ENCODE measurements around the gene MPL.

MPL gene

DNA sequence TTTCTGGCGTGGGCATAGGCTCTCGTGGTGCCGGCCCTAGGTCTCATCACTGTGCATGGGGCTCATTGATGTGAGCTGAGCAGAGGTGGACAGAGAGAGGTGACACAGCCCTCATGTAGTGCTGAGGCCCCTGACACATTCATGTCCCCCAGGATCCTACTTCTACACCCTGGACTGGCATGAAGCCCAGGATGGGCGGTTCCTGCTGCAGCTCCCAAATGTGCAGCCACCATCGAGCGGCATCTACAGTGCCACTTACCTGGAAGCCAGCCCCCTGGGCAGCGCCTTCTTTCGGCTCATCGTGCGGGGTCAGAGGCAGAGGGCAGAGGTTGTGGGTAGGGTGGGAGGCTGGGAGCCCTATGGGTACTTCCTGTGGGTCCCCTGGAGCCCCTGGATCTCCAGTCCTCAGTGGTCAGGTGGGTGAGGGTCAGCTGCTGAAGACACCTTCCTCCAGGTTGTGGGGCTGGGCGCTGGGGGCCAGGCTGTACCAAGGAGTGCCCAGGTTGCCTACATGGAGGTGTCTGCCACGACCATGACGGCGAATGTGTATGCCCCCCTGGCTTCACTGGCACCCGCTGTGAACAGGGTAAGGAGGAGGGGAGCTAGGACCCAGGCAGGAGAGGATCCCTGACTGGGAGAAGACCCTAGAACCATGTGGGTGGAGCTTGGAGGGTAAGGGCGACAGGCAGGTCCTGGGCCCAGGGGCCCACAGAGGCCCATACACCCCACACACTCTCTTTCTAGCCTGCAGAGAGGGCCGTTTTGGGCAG, 30.7 kb upstream of the MPL start:
- DNase-seq (ENCODE audit: low spot score) = no peak

DNA sequence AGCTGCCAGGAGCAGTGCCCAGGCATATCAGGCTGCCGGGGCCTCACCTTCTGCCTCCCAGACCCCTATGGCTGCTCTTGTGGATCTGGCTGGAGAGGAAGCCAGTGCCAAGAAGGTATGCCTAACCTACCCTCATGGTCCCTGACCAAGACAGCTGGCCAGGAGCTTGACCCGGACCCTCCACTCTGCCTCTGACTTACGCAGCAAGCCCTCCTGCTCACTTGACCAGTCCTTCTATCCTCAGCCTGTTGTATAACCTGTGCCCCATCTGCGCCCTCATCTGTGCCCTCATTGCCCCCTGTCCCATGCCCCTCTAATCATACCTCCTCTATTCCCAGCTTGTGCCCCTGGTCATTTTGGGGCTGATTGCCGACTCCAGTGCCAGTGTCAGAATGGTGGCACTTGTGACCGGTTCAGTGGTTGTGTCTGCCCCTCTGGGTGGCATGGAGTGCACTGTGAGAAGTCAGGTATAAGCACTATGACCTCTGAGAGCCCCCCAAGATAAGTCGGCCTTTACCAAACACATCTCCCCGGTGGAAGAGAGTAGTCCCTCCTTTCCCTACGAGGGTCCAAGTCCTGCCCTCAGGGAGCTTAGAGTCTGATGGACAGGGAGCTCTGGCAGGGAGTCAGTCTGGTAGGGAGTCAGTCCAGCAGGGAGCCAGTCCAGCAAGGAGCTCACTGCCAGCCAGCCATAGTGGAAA, 30.0 kb upstream of the MPL start:
- no peak for DNase-seq (ENCODE audit: low spot score)

- DNase-seq (ENCODE audit: low spot score) = no peak
These were observed 28.8 kb upstream of the MPL start for GRCh38 chr1:43308635-43309404.

DNA sequence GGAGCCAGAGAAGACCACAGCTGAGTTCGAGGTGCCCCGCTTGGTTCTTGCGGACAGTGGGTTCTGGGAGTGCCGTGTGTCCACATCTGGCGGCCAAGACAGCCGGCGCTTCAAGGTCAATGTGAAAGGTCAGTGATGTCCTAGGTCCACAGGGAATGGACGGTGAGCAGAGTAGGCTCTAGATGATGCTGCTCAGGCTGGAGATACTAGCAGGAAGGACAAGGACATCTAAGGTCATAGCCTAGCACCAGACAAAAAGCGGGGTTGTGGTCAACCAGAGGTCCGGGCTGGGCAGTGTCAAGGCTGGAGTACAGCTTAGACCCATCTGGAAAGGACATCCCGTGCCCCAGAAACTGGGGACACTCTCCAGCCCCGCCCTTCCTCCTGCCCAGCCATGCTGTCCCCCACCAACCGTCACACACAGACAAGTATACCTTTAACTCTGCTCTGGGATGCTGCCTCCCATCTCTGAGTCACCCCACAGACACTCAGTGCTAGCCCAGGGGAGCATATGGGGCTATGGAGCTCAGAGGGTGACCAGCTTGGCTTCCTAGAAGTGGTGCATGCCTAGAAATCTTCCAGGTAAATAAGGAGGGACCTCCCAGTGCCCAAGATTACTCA, 28.1 kb upstream of the MPL start:
- no peak for DNase-seq (ENCODE audit: low spot score)

DNA sequence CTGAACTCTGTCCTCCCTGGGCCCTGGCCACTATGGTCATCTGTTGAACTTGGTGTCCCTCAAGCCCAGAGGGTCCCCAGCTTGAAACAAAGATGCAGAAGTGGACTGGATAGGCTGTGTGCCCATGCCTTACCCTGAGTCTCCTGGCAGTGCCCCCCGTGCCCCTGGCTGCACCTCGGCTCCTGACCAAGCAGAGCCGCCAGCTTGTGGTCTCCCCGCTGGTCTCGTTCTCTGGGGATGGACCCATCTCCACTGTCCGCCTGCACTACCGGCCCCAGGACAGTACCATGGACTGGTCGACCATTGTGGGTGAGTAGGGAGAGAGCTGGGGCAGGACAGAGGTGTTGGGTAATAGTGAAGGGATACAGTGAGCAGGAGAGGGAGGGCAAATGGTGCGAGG, 26.1 kb upstream of the MPL start:
- no peak for DNase-seq (ENCODE audit: low spot score)

DNA sequence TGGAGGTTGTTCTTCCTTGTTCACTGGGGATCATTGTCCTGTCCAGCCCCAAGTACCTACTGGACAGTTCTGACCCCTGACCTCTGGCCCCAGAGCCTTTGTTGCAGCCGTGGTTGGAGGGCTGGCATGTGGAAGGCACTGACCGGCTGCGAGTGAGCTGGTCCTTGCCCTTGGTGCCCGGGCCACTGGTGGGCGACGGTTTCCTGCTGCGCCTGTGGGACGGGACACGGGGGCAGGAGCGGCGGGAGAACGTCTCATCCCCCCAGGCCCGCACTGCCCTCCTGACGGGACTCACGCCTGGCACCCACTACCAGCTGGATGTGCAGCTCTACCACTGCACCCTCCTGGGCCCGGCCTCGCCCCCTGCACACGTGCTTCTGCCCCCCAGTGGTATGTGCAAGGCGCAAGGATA, 25.4 kb upstream of the MPL start:
- DNase-seq (ENCODE audit: low spot score) = no peak

GRCh38 chr1:43312663-43313515, 24.7 kb upstream of the MPL start:
- no peak for DNase-seq (ENCODE audit: low spot score)

DNA sequence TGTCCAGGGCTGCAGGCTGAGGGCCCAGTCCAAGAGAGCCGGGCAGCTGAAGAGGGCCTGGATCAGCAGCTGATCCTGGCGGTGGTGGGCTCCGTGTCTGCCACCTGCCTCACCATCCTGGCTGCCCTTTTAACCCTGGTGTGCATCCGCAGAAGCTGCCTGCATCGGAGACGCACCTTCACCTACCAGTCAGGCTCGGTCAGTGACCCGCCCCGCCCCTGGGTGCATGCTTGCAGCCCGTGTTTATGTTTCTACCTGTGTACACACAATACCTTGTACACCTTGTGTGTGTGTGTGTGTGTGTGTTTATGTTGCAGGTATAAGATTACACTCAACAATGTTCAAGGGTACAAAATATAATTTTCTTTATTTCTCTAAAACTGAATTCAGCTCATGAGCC, 23.8 kb upstream of the MPL start:
- DNase-seq (ENCODE audit: low spot score) = no peak

DNA sequence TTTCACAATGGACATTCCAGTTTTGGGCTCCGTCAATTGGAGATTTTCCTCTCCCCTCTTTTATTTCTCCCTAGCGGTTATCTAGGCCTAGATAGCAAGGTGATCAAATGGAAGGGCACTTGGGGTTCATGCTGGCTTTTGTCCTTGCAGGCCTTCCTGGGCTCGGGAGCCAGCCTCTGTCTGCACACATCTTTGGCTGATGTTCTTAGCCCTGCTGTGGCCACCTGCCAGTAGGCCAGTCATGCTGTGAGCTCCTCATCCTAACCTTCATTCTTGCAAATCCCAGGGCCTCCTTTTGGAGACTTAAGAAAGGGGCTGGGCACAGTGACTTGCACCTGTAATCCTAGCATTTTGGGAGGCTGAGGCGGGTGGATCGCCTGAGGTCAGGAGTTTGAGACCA, 23.4 kb upstream of the MPL start:
- no peak for DNase-seq (ENCODE audit: low spot score)

DNA sequence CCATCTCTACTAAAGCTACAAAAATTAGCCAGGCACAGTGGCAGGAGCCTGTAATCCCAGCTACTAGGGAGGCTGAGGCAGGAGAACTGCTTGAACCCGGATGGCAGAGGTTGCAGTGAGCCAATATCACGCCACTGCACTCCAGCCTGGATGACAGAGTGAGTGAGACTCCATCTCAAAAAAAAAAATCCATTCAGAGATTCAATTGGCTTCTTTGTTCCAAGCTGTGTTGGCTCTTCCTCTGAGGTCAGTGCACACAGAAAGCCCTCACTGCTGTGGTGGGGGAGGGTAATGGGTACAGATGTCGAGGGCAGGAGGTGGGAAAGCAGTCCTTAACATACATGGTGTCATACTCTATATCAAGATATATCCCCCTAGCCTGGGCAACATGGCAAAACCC, 22.1 kb upstream of the MPL start:
- no peak for DNase-seq (ENCODE audit: low spot score)

DNA sequence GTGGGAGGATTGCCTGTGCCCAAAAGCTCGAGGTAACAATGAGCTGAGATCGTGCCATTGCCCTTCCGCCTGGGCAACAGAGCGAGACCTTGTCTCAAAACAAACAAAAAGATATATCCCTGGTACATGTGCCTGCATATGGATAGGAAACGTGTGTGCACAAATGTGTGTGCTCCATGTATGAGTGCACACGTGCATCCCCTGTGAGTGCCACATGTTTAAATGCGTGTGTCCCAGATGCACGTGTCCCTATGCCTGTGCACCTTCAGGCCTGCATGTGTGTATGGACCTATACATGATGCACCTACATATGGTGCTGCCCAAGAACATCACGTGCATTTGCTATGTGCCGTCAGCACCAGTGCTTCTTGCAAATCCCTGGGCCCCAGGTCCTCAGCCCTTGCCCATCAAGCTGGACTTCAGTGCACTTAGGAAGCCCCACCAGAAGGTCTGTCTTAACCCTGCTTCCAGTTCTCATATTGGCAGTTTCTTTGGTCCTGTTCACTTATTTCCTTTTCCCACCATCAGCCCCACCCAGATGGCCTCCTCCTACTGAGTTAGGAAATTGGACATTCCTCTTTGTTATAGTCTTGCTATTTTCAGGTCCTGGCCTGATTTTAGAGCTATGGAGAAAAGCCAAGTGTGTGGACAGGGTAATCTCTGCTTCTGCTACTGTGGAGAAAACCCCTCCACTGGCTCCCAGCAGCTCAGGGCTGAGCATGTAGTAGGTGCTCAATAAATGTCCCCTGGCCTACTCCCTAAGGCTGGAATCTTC, 21.5 kb upstream of the MPL start:
- no peak for DNase-seq (ENCODE audit: low spot score)

DNA sequence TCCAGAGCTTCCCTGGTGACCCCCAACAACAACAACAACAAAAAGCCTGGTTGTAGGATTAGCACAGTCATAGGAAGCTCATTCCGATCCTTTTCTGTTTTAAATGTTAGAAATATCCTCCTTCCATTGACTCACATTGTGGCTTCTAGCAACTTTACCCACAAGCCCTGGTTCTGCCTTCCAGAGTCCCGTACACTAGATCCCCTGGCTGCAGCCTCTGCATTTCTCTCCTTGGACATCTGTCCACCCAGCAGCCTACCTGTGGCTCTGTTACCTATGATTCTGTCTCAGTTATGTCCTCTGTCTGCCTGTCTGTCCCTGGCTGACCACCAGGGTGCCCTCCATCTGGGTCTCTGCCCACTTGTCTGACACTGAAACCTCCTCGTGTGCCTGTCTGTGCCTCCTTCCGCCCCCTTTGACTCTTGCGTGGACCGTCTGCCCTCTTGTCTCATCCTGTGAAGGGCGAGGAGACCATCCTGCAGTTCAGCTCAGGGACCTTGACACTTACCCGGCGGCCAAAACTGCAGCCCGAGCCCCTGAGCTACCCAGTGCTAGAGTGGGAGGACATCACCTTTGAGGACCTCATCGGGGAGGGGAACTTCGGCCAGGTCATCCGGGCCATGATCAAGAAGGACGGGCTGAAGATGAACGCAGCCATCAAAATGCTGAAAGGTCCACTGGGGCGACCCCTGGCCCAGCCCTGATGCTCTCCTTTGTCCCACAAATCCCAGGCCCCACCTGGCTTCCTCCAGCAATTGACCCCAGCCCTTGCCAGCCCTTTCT, 20.7 kb upstream of the MPL start:
- DNase-seq (ENCODE audit: low spot score) = no peak

- DNase-seq (ENCODE audit: low spot score) = no peak
These were observed 19.7 kb upstream of the MPL start for GRCh38 chr1:43317817-43318471.

DNA sequence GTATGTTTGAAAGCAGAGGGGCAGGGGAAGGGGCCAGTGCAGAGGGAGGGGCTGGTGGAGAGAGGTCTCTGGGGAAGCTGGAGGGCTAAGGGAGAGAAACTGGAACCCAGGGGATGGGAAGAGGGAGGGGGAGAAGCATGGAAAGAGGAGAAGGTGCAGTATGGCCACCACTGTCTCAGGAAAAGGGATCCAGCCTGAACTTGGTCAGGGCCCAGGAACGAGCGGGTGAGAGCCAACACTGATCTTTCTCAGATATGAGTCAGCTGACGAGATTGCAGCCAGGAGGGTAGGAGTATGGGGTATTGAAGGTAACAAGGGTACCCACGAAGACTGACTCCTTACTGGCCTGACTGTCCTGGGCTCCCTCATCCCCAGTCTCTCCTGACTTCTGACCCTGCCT, 18.8 kb upstream of the MPL start:
- no peak for DNase-seq (ENCODE audit: low spot score)

- DNase-seq (ENCODE audit: low spot score) = no peak
These were observed 18.3 kb upstream of the MPL start for GRCh38 chr1:43319288-43319687.

DNA sequence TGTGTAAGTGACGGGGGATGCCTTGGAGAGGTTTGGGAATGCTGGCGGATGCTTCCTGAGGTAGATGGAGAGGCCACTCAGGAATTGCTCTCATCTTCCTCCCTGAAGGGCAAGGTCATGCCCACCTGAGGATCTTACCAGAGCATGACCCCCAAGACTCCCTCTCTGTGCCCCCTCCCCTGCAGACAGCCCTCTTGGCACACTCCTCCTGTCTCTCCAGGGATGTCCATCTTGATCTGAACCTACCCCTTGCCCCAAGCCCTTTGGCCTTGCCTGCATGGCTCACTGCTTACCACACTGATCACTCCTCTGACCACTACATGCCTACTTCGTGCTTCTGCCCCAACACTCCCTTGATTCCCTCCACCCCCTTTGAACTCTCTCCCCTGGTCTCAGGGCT, 17.9 kb upstream of the MPL start:
- no peak for DNase-seq (ENCODE audit: low spot score)

- no peak for DNase-seq (ENCODE audit: low spot score)
These were observed 16.2 kb upstream of the MPL start for GRCh38 chr1:43321331-43321891.

GRCh38 chr1:43322506-43322905, 15.1 kb upstream of the MPL start:
- DNase-seq (ENCODE audit: low spot score) = no peak

- no peak for DNase-seq (ENCODE audit: low spot score)
These were observed 12.8 kb upstream of the MPL start for GRCh38 chr1:43324810-43325209.
